ENCODE measurements around the gene UBTD2. TPM values are rescaled to one million over a fixed set of nuclear protein-coding genes. Genes with fewer than 3 reads are reported as not detected.
A peak's percentile ranks its signal among the peaks of the same experiment; 100 is the strongest.
"Not testable (repeated sequence)": the region's sequence is repeated elsewhere in the genome, so short reads cannot be mapped to it uniquely, and the experiment has no call there.

Gene UBTD2
- total RNA-seq, 1 experiment from 2014 or later = 40.0 TPM

- no peak for DNase-seq (ENCODE audit: low spot score)
- in situ Hi-C loops (cut with HindIII; ENCODE audit: low sequenced_read_pairs) = no loop called here
These were observed 73.8 kb downstream of the UBTD2 start for GRCh38 chr5:172209714-172210113.

GRCh38 chr5:172207511-172207910 is 76.1 kb downstream of the UBTD2 start:
- no peak for DNase-seq (ENCODE audit: low spot score)
- in situ Hi-C loops (cut with HindIII; ENCODE audit: low sequenced_read_pairs) = no loop called here

- DNase-seq (ENCODE audit: low spot score); in situ Hi-C loops (cut with HindIII; ENCODE audit: low sequenced_read_pairs): not testable (repeated sequence)
These were observed 77.6 kb downstream of the UBTD2 start for GRCh38 chr5:172205984-172206383.

GRCh38 chr5:172200476-172200875 is 83.1 kb downstream of the UBTD2 start:
- DNase-seq (ENCODE audit: low spot score) = no peak

GRCh38 chr5:172199446-172199845 is 84.1 kb downstream of the UBTD2 start:
- no peak for DNase-seq (ENCODE audit: low spot score)
- in situ Hi-C loops (cut with HindIII; ENCODE audit: low sequenced_read_pairs) = no loop called here

More at GRCh38 chr5:172200476-172200875, 83.1 kb downstream of the UBTD2 start:
- in situ Hi-C loops (cut with HindIII; ENCODE audit: low sequenced_read_pairs) = no loop called here

- in situ Hi-C loops (cut with HindIII; ENCODE audit: low sequenced_read_pairs); DNase-seq (ENCODE audit: low spot score): not testable (repeated sequence)
These were observed 85.8 kb downstream of the UBTD2 start for GRCh38 chr5:172197775-172198174.

- in situ Hi-C loops (cut with HindIII; ENCODE audit: low sequenced_read_pairs) = no loop called here
- DNase-seq (ENCODE audit: low spot score) = no peak
These were observed 88.4 kb downstream of the UBTD2 start for GRCh38 chr5:172194985-172195774.

GRCh38 chr5:172193872-172194271 is 89.7 kb downstream of the UBTD2 start, which contains the start of gene EFCAB9:
TSS of gene EFCAB9 (plus strand) at chr5:172194172. CDS start at chr5:172194173, 1 bp downstream.
- DNase-seq (ENCODE audit: low spot score) = no peak
- in situ Hi-C loops (cut with HindIII; ENCODE audit: low sequenced_read_pairs) = no loop called here

GRCh38 chr5:172189693-172190296 is 93.8 kb downstream of the UBTD2 start:
- in situ Hi-C loops (cut with HindIII; ENCODE audit: low sequenced_read_pairs) = no loop called here
- DNase-seq (ENCODE audit: low spot score) = no peak

GRCh38 chr5:172188893-172189692 is 94.5 kb downstream of the UBTD2 start:
- in situ Hi-C loops (cut with HindIII; ENCODE audit: low sequenced_read_pairs) = no loop called here
- peak; percentile 65 for DNase-seq (ENCODE audit: low spot score)

- DNase-seq (ENCODE audit: low spot score) = peak; percentile 91
- in situ Hi-C loops (cut with HindIII; ENCODE audit: low sequenced_read_pairs) = no loop called here
These were observed 95.3 kb downstream of the UBTD2 start, which contains the start of gene STK10 for GRCh38 chr5:172188033-172188892. TSS of gene STK10 (minus strand) at chr5:172188224. CDS start at chr5:172188042, 182 bp downstream.

GRCh38 chr5:172187118-172188032 is 96.2 kb downstream of the UBTD2 start:
- peak; percentile 71 for DNase-seq (ENCODE audit: low spot score)
- in situ Hi-C loops (cut with HindIII; ENCODE audit: low sequenced_read_pairs) = no loop called here

GRCh38 chr5:172186114-172186695 is 97.4 kb downstream of the UBTD2 start:
- in situ Hi-C loops (cut with HindIII; ENCODE audit: low sequenced_read_pairs) = no loop called here
- no peak for DNase-seq (ENCODE audit: low spot score)

GRCh38 chr5:172185096-172185461 is 98.5 kb downstream of the UBTD2 start:
- in situ Hi-C loops (cut with HindIII; ENCODE audit: low sequenced_read_pairs) = no loop called here

GRCh38 chr5:172183881-172184280 is 99.7 kb downstream of the UBTD2 start:
- DNase-seq (ENCODE audit: low spot score) = peak; percentile 66
- in situ Hi-C loops (cut with HindIII; ENCODE audit: low sequenced_read_pairs) = no loop called here

More at GRCh38 chr5:172185096-172185461, 98.5 kb downstream of the UBTD2 start:
- DNase-seq (ENCODE audit: low spot score) = peak; percentile 43

GRCh38 chr5:172182291-172182690 is 101.3 kb downstream of the UBTD2 start:
- in situ Hi-C loops (cut with HindIII; ENCODE audit: low sequenced_read_pairs) = no loop called here
- no peak for DNase-seq (ENCODE audit: low spot score)

- DNase-seq (ENCODE audit: low spot score) = no peak
- in situ Hi-C loops (cut with HindIII; ENCODE audit: low sequenced_read_pairs) = no loop called here
These were observed 102.6 kb downstream of the UBTD2 start for GRCh38 chr5:172180936-172181335.

Measured in G401 (cell line).